Activated CD8-positive, alpha-beta T cell treated with anti-CD3 and anti-CD28 coated beads for 36 hours (primary cell): ENCODE measurements around the gene FSTL4. TPM values are rescaled to one million over a fixed set of nuclear protein-coding genes. Genes with fewer than 3 reads are reported as not detected.

Experiments
- ATAC-seq: fragments of 200-7000 bp; cut with Tn5 transposase; one replicate; pipeline ENCODE4 v1.10.0; 2021; ENCODE audit warnings: mild to moderate bottlenecking, moderate library complexity
- CTCF ChIA-PET: fragments of 350-600 bp; sonication (Branson Sonifier 250); formaldehyde crosslinking; loops from one replicate; lab custom pipeline; 2021; ENCODE audit warnings: antibody characterized with exemption; lab: Charles Lee
- POLR2A ChIA-PET: fragments of 350-600 bp; sonication (Branson Sonifier 250); formaldehyde crosslinking; loops from one replicate; lab custom pipeline; 2021; ENCODE audit warnings: antibody characterized with exemption; lab: Charles Lee
- DNase-seq: peaks from one replicate; pipeline ENCODE4 v3.0.0-alpha.2; 2020
- H3K27ac Mint-ChIP-seq: one replicate; pipeline ENCODE4 v1.8.0; 2021; ENCODE audit warnings: mild to moderate bottlenecking, mixed read lengths
- H3K27me3 Mint-ChIP-seq: one replicate; pipeline ENCODE4 v1.8.0; 2021; ENCODE audit warnings: mixed read lengths
- H3K36me3 Mint-ChIP-seq: one replicate; pipeline ENCODE4 v1.8.0; 2021; ENCODE audit warnings: low read depth, mixed read lengths
- H3K4me1 Mint-ChIP-seq: one replicate; pipeline ENCODE4 v1.8.0; 2021; ENCODE audit warnings: low read depth, mixed read lengths
- H3K4me3 Mint-ChIP-seq: one replicate; pipeline ENCODE4 v1.8.0; 2021; ENCODE audit warnings: mild to moderate bottlenecking, moderate library complexity, mixed read lengths
- H3K9me3 Mint-ChIP-seq: one replicate; pipeline ENCODE4 v1.8.0; 2021; ENCODE audit warnings: mixed read lengths
- CTCF ChIP-seq: fragments of 200-600 bp; IDR thresholded peaks from one replicate; pipeline ENCODE4 v1.8.0; 2022; ENCODE audit warnings: antibody characterized with exemption, mild to moderate bottlenecking
- intact Hi-C: fragments of 100-400 bp; cut with micrococcal nuclease; formaldehyde crosslinking; loops from one replicate; pipeline ENCODE4 v1.10.0; 2022
- total RNA-seq, 2 experiments: library from RNA; stranded (reverse); gene quantifications; one replicate each; pipeline ENCODE4 v1.2.3, GENCODE V29; 2021

The FSTL4 gene
- total RNA-seq, 2 experiments from 2014 or later: not detected

GRCh38 chr5:133410335-133410828, 202.0 kb downstream of the FSTL4 start:
- Mint-ChIP-seq H3K9me3 (no peaks in the 10 kb centered on the region), H3K27ac (no peak overlapping the region), H3K27me3 (peaks cover 16% of the 10 kb centered on the region), H3K4me1 (no peaks in the 10 kb centered on the region), H3K36me3 (no peaks in the 10 kb centered on the region), H3K4me3 (no peak overlapping the region)
- CTCF ChIA-PET: interaction anchor here (8.5 kb wide), 1 partner anchor 14 kb away, joined by 52 read pairs; no protein-coding TSS in a partner anchor
- TF ChIP-seq CTCF: no peak
- POLR2A ChIA-PET: interaction anchor here (0.9 to 1.7 kb wide), 2 partner anchors 13 to 14 kb away, joined by 3 to 4 read pairs; no protein-coding TSS in a partner anchor
- intact Hi-C loops: no loop called here
- ATAC-seq: no peak
- DNase-seq: no peak

- DNase-seq (no peak), ATAC-seq (peak; percentile 45)
- H3K27me3 Mint-ChIP-seq: peaks cover 15% of the 10 kb centered on the region
Measured at GRCh38 chr5:133409210-133409674, 203.1 kb downstream of the FSTL4 start.

GRCh38 chr5:133408322-133408721, 204.0 kb downstream of the FSTL4 start:
- Mint-ChIP-seq H3K4me3 (no peak overlapping the region), H3K4me1 (no peaks in the 10 kb centered on the region), H3K36me3 (no peaks in the 10 kb centered on the region), H3K9me3 (no peaks in the 10 kb centered on the region), H3K27me3 (peaks cover 9% of the 10 kb centered on the region), H3K27ac (no peak overlapping the region)
- POLR2A ChIA-PET: no interaction called here
- CTCF ChIA-PET: interaction anchor here (0.9 to 8.5 kb wide), 3 partner anchors 10 to 16 kb away, joined by 3 to 52 read pairs (median 3); no protein-coding TSS in a partner anchor
- ATAC-seq (no peak), DNase-seq (no peak)
- no peak for TF ChIP-seq CTCF
- intact Hi-C loops: no loop called here

More at GRCh38 chr5:133409210-133409674, 203.1 kb downstream of the FSTL4 start:
- POLR2A ChIA-PET: no interaction called here
- Mint-ChIP-seq H3K36me3 (no peaks in the 10 kb centered on the region), H3K9me3 (no peaks in the 10 kb centered on the region), H3K4me3 (no peak overlapping the region), H3K4me1 (no peaks in the 10 kb centered on the region), H3K27ac (no peak overlapping the region)
- intact Hi-C loops: no loop called here
- no peak for TF ChIP-seq CTCF
- CTCF ChIA-PET: interaction anchor here (8.5 kb wide), 1 partner anchor 15 kb away, joined by 52 read pairs; no protein-coding TSS in a partner anchor

GRCh38 chr5:133406977-133407632, 205.2 kb downstream of the FSTL4 start:
- Mint-ChIP-seq H3K9me3 (no peaks in the 10 kb centered on the region), H3K4me1 (no peaks in the 10 kb centered on the region), H3K27me3 (peaks cover 5% of the 10 kb centered on the region), H3K4me3 (no peak overlapping the region), H3K27ac (no peak overlapping the region), H3K36me3 (no peaks in the 10 kb centered on the region)
- intact Hi-C loops: no loop called here
- ATAC-seq (no peak), DNase-seq (no peak)
- TF ChIP-seq CTCF: no peak
- ChIA-PET POLR2A (no interaction called here), CTCF (interaction anchor here (0.9 to 8.5 kb wide), 2 partner anchors 10 to 18 kb away, joined by 3 to 52 read pairs; no protein-coding TSS in a partner anchor)
